ENCODE results near the gene CRYL1.

Gene CRYL1

GRCh38 chr13:20398459-20398858 lies 127.2 kb downstream of the CRYL1 start:
- no peak for DNase-seq (ENCODE audit: low read depth)

- no peak for DNase-seq (ENCODE audit: low read depth)
Measured at GRCh38 chr13:20397896-20398295, 127.8 kb downstream of the CRYL1 start.

- DNase-seq (ENCODE audit: low read depth) = no peak
Measured at GRCh38 chr13:20395061-20395916, 130.4 kb downstream of the CRYL1 start.

GRCh38 chr13:20394506-20394905 lies 131.2 kb downstream of the CRYL1 start:
- DNase-seq (ENCODE audit: low read depth) = no peak

GRCh38 chr13:20394169-20394501 lies 131.5 kb downstream of the CRYL1 start:
- DNase-seq (ENCODE audit: low read depth) = no peak

GRCh38 chr13:20393273-20394168 lies 132.1 kb downstream of the CRYL1 start:
- DNase-seq (ENCODE audit: low read depth) = no peak

GRCh38 chr13:20392530-20392929 lies 133.1 kb downstream of the CRYL1 start:
- no peak for DNase-seq (ENCODE audit: low read depth)

GRCh38 chr13:20391597-20392452 lies 133.8 kb downstream of the CRYL1 start:
- DNase-seq (ENCODE audit: low read depth) = no peak

GRCh38 chr13:20390526-20391175 lies 135.0 kb downstream of the CRYL1 start:
- no peak for DNase-seq (ENCODE audit: low read depth)

GRCh38 chr13:20389696-20390525 lies 135.7 kb downstream of the CRYL1 start:
- DNase-seq (ENCODE audit: low read depth) = no peak

GRCh38 chr13:20388184-20388583 lies 137.5 kb downstream of the CRYL1 start:
- DNase-seq (ENCODE audit: low read depth) = no peak

- no peak for DNase-seq (ENCODE audit: low read depth)
Measured at GRCh38 chr13:20387441-20387971, 138.2 kb downstream of the CRYL1 start.

GRCh38 chr13:20387006-20387405 lies 138.7 kb downstream of the CRYL1 start:
- DNase-seq (ENCODE audit: low read depth) = no peak

GRCh38 chr13:20383058-20383457 lies 142.6 kb downstream of the CRYL1 start:
- no peak for DNase-seq (ENCODE audit: low read depth)

GRCh38 chr13:20381401-20381800 lies 144.3 kb downstream of the CRYL1 start:
- DNase-seq (ENCODE audit: low read depth) = no peak

- no peak for DNase-seq (ENCODE audit: low read depth)
Measured at GRCh38 chr13:20378721-20379120, 146.9 kb downstream of the CRYL1 start.

GRCh38 chr13:20377720-20378119 lies 147.9 kb downstream of the CRYL1 start:
- DNase-seq (ENCODE audit: low read depth) = no peak

GRCh38 chr13:20375871-20376270 lies 149.8 kb downstream of the CRYL1 start:
- DNase-seq (ENCODE audit: low read depth) = no peak

GRCh38 chr13:20373861-20374260 lies 151.8 kb downstream of the CRYL1 start:
- no peak for DNase-seq (ENCODE audit: low read depth)

- DNase-seq (ENCODE audit: low read depth) = no peak
Measured at GRCh38 chr13:20371825-20372224, 153.8 kb downstream of the CRYL1 start.

Data from stimulated activated CD8-positive, alpha-beta memory T cell treated with anti-CD3 and anti-CD28 coated beads, Interleukin-4, amount 100 ng/mL, for 24 hours (primary cell).